ENCODE data around the gene RUFY2. TPM values are rescaled to one million over a fixed set of nuclear protein-coding genes. Genes with fewer than 3 reads are reported as not detected.

The RUFY2 gene
- total and polyA plus RNA-seq, 2 experiments from 2014 or later: 10.3 to 17.3 TPM

- H3K27me3 ChIP-seq (ENCODE audit: insufficient read depth): no peaks in the 10 kb centered on the region
- no peaks in the 10 kb centered on the region for H3K79me2 ChIP-seq (replicated peaks; ENCODE audit: insufficient read depth)
- no peak overlapping the region for H3K4me2 ChIP-seq
- peaks cover 2% of the 10 kb centered on the region for H3K27me3 Mint-ChIP-seq (ENCODE audit: insufficient read depth, low read depth, poor library complexity)
- no peak overlapping the region for H3K4me3 ChIP-seq
- no peaks in the 10 kb centered on the region for H3K4me1 ChIP-seq (ENCODE audit: insufficient read depth)
- H3K9me2 ChIP-seq (ENCODE audit: insufficient read depth): no peaks in the 10 kb centered on the region
- H3F3A ChIP-seq (replicated peaks; ENCODE audit: low read depth): no peaks in the 10 kb centered on the region
- H3K9me3 Mint-ChIP-seq: no peaks in the 10 kb centered on the region
- no peak overlapping the region for H2AFZ ChIP-seq
- no peaks in the 10 kb centered on the region for H4K20me1 ChIP-seq (replicated peaks; ENCODE audit: insufficient read depth)
- peaks cover 36% of the 10 kb centered on the region for H3K36me3 Mint-ChIP-seq (ENCODE audit: low read depth)
- ATAC-seq (no peak), DNase-seq (ENCODE audit: low spot score) (no peak)
- H3K4me1 Mint-ChIP-seq: peaks cover 1% of the 10 kb centered on the region; the same call in 1 of the 3 replicates
- no peak overlapping the region for H3K27ac Mint-ChIP-seq
- TF ChIP-seq, protein P1, sequence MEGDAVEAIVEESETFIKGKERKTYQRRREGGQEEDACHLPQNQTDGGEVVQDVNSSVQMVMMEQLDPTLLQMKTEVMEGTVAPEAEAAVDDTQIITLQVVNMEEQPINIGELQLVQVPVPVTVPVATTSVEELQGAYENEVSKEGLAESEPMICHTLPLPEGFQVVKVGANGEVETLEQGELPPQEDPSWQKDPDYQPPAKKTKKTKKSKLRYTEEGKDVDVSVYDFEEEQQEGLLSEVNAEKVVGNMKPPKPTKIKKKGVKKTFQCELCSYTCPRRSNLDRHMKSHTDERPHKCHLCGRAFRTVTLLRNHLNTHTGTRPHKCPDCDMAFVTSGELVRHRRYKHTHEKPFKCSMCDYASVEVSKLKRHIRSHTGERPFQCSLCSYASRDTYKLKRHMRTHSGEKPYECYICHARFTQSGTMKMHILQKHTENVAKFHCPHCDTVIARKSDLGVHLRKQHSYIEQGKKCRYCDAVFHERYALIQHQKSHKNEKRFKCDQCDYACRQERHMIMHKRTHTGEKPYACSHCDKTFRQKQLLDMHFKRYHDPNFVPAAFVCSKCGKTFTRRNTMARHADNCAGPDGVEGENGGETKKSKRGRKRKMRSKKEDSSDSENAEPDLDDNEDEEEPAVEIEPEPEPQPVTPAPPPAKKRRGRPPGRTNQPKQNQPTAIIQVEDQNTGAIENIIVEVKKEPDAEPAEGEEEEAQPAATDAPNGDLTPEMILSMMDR (conservative IDR thresholded peaks at IDR 0.05; ENCODE audit: low read depth in 2 of 2): no peak
- TF ChIP-seq ZNF331 (CRISPR knock-in tag; IDR thresholded peaks at IDR 0.05; ENCODE audit: low read depth): no peak
- TF ChIP-seq POLR2AphosphoS5 (IDR thresholded peaks at IDR 0.05; ENCODE audit: low read depth): no peak
- no peak for TF ChIP-seq ZNF114 (CRISPR knock-in tag; IDR thresholded peaks at IDR 0.05)
- TF ChIP-seq, protein P2, sequence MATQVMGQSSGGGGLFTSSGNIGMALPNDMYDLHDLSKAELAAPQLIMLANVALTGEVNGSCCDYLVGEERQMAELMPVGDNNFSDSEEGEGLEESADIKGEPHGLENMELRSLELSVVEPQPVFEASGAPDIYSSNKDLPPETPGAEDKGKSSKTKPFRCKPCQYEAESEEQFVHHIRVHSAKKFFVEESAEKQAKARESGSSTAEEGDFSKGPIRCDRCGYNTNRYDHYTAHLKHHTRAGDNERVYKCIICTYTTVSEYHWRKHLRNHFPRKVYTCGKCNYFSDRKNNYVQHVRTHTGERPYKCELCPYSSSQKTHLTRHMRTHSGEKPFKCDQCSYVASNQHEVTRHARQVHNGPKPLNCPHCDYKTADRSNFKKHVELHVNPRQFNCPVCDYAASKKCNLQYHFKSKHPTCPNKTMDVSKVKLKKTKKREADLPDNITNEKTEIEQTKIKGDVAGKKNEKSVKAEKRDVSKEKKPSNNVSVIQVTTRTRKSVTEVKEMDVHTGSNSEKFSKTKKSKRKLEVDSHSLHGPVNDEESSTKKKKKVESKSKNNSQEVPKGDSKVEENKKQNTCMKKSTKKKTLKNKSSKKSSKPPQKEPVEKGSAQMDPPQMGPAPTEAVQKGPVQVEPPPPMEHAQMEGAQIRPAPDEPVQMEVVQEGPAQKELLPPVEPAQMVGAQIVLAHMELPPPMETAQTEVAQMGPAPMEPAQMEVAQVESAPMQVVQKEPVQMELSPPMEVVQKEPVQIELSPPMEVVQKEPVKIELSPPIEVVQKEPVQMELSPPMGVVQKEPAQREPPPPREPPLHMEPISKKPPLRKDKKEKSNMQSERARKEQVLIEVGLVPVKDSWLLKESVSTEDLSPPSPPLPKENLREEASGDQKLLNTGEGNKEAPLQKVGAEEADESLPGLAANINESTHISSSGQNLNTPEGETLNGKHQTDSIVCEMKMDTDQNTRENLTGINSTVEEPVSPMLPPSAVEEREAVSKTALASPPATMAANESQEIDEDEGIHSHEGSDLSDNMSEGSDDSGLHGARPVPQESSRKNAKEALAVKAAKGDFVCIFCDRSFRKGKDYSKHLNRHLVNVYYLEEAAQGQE (IDR thresholded peaks at IDR 0.05; ENCODE audit: unreplicated experiment): no peak
- no peak for TF ChIP-seq STAT1 (IDR thresholded peaks at IDR 0.05; ENCODE audit: unreplicated experiment)
- no peak for TF ChIP-seq JUNB (IDR thresholded peaks at IDR 0.05; ENCODE audit: unreplicated experiment)
- no peak for TF ChIP-seq EZH2 (IDR thresholded peaks at IDR 0.05; ENCODE audit: low read depth, unreplicated experiment)
- TF ChIP-seq, protein P3, sequence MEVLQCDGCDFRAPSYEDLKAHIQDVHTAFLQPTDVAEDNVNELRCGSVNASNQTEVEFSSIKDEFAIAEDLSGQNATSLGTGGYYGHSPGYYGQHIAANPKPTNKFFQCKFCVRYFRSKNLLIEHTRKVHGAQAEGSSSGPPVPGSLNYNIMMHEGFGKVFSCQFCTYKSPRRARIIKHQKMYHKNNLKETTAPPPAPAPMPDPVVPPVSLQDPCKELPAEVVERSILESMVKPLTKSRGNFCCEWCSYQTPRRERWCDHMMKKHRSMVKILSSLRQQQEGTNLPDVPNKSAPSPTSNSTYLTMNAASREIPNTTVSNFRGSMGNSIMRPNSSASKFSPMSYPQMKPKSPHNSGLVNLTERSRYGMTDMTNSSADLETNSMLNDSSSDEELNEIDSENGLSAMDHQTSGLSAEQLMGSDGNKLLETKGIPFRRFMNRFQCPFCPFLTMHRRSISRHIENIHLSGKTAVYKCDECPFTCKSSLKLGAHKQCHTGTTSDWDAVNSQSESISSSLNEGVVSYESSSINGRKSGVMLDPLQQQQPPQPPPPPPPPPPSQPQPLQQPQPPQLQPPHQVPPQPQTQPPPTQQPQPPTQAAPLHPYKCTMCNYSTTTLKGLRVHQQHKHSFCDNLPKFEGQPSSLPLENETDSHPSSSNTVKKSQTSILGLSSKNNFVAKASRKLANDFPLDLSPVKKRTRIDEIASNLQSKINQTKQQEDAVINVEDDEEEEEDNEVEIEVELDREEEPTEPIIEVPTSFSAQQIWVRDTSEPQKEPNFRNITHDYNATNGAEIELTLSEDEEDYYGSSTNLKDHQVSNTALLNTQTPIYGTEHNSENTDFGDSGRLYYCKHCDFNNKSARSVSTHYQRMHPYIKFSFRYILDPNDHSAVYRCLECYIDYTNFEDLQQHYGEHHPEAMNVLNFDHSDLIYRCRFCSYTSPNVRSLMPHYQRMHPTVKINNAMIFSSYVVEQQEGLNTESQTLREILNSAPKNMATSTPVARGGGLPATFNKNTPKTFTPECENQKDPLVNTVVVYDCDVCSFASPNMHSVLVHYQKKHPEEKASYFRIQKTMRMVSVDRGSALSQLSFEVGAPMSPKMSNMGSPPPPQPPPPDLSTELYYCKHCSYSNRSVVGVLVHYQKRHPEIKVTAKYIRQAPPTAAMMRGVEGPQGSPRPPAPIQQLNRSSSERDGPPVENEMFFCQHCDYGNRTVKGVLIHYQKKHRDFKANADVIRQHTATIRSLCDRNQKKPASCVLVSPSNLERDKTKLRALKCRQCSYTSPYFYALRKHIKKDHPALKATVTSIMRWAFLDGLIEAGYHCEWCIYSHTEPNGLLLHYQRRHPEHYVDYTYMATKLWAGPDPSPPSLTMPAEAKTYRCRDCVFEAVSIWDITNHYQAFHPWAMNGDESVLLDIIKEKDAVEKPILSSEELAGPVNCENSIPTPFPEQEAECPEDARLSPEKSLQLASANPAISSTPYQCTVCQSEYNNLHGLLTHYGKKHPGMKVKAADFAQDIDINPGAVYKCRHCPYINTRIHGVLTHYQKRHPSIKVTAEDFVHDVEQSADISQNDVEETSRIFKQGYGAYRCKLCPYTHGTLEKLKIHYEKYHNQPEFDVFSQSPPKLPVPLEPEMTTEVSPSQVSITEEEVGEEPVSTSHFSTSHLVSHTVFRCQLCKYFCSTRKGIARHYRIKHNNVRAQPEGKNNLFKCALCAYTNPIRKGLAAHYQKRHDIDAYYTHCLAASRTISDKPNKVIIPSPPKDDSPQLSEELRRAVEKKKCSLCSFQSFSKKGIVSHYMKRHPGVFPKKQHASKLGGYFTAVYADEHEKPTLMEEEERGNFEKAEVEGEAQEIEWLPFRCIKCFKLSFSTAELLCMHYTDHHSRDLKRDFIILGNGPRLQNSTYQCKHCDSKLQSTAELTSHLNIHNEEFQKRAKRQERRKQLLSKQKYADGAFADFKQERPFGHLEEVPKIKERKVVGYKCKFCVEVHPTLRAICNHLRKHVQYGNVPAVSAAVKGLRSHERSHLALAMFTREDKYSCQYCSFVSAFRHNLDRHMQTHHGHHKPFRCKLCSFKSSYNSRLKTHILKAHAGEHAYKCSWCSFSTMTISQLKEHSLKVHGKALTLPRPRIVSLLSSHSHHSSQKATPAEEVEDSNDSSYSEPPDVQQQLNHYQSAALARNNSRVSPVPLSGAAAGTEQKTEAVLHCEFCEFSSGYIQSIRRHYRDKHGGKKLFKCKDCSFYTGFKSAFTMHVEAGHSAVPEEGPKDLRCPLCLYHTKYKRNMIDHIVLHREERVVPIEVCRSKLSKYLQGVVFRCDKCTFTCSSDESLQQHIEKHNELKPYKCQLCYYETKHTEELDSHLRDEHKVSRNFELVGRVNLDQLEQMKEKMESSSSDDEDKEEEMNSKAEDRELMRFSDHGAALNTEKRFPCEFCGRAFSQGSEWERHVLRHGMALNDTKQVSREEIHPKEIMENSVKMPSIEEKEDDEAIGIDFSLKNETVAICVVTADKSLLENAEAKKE (CRISPR knock-in tag; IDR thresholded peaks at IDR 0.05): no peak
- TF ChIP-seq, protein P4, sequence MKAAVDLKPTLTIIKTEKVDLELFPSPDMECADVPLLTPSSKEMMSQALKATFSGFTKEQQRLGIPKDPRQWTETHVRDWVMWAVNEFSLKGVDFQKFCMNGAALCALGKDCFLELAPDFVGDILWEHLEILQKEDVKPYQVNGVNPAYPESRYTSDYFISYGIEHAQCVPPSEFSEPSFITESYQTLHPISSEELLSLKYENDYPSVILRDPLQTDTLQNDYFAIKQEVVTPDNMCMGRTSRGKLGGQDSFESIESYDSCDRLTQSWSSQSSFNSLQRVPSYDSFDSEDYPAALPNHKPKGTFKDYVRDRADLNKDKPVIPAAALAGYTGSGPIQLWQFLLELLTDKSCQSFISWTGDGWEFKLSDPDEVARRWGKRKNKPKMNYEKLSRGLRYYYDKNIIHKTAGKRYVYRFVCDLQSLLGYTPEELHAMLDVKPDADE (IDR thresholded peaks at IDR 0.05): no peak
- H3K4me3 Mint-ChIP-seq: no peak overlapping the region
- H3K36me3 ChIP-seq (ENCODE audit: insufficient read depth): no peaks in the 10 kb centered on the region; the same call in 1 of the 2 replicates
- no peak overlapping the region for H3K27ac ChIP-seq (ENCODE audit: low read depth)
These were observed 53.5 kb downstream of the RUFY2 start for GRCh38 chr10:68353537-68353936.

Measured in GM23338 (cell line).